Left lung (tissue), 10 donors: ENCODE measurements around the gene SSBP2. TPM values are rescaled to one million over a fixed set of nuclear protein-coding genes. Genes with fewer than 3 reads are reported as not detected.

Source experiments
- ATAC-seq: fragments of 200-7000 bp; cut with Tn5 transposase; one replicate; pipeline ENCODE4 v1.9.1; 2020; ENCODE audit warnings: moderate library complexity
- DNase-seq, 4 donors: peaks; one replicate each; pipeline ENCODE4 v3.0.0-alpha.2; 2013 to 2020
- H3K27ac ChIP-seq, 2 donors: fragments of 200-600 bp; sonication (generic) in 1 of 2; one replicate each; pipeline versions ENCODE4 v1.5.0 to v1.8.0; 2020 to 2021
- H3K27me3 ChIP-seq, 2 donors: fragments of 200-600 bp; sonication (generic) in 1 of 2; one replicate each; pipeline versions ENCODE4 v1.5.0 to v1.8.0; 2020 to 2021
- H3K36me3 ChIP-seq, 2 donors: fragments of 200-600 bp; sonication (generic) in 1 of 2; one replicate each; pipeline versions ENCODE4 v1.5.0 to v1.8.0; 2020 to 2021
- H3K4me1 ChIP-seq, 2 donors: fragments of 200-600 bp; one replicate each; pipeline ENCODE4 v1.8.0; 2021
- H3K4me3 ChIP-seq, 2 donors: fragments of 200-600 bp; sonication (generic) in 1 of 2; one replicate each; pipeline versions ENCODE4 v1.5.0 to v1.8.0; 2020 to 2021; ENCODE audit warnings: mild to moderate bottlenecking in 1 of 2
- H3K9me3 ChIP-seq, 2 donors: fragments of 200-600 bp; sonication (generic) in 1 of 2; one replicate each; pipeline versions ENCODE4 v1.5.0 to v1.8.0; 2020 to 2021
- intact Hi-C, 2 donors: fragments of 100-400 bp; cut with DNase I; formaldehyde crosslinking; loops; one replicate each; pipeline versions ENCODE4 v1.11.2 to v1.14.2; 2022
- polyA plus RNA-seq, 6 donors: library from polyadenylated mRNA; unstranded; fragments of 120-200 nt; gene quantifications; one replicate each; pipeline ENCODE4 v1.2.1, GENCODE V29; 2013; ENCODE audit not compliant: insufficient read length in 6 of 6
- total RNA-seq, 2 donors: library from RNA; stranded (reverse); fragmentation: NEBNext Ultra II Directional; extraction: Animal tissue kit (Norgen Biotek cat#: 25700); gene quantifications; one replicate each; pipeline ENCODE4 v1.2.1, GENCODE V29; 2021
- TF ChIP-seq, protein P1 (sequence below), 2 donors: fragments of 200-600 bp; sonication (generic) in 1 of 2; IDR thresholded peaks; one replicate each; pipeline versions ENCODE4 v1.5.0 to v1.8.0; 2021; ENCODE audit warnings: antibody characterized with exemption in 2 of 2
- donor health status: DM: no; HTN: yes; CAD: no.
- donor health status: DM: no; HTN: no; CAD: no.

Gene SSBP2
- total and polyA plus RNA-seq, 8 donors = 31.6 to 103 (median 74.8) TPM

DNA sequence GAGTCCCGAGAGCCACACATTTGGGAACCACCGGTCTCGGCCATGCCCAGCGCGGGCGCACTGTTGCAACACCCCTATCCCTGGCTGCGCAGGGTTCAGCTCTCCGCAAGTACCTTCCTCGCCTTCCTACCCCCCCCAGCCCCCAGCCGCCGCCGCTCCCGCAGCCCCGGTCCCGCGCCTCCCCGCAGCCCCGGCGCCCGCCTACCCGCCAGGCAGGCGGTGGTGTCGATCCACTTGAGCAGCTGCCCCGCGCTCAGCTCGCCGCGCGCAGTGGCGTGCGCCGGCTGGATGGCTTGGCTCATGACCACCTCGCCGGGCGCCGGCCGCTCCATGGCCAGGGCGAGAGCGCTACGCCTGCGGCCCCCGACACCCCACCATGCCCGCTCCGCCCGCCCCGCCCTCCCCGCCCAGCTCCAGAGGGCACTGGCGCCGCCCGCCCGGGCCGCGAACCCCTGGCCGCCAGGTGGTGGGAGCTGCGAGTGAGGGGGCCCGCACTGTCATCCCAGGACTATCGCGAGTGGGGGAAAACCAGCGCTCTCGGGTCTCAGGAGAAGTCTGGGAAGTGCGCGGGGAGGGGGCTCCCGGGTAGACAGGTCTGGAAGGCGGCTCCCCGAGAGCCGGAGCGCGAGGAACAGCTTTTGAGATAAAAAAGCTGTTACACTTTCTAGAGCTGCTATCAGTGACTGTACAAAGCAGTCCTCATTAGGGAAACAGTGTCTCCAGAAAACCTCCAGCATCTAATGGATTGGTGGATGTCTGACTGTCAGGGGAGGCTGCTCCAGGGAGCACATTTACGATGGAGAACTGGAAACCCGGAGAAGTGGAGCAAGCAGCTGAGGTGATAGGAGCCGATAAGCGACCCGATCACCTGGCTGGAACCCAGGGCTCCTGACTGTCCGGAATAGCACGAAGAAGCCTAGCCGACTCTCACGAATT, 356.8 kb downstream of the SSBP2 start, which contains the start of gene ACOT12:
ACOT12 (minus strand) TSS at position 352 of the 936 bp plus-strand sequence; CDS start at position 332, 20 bp downstream.
- H3K9me3 ChIP-seq = peaks cover 0 to 2% of the 10 kb centered on the region in 2 donors
- H3K4me3 ChIP-seq = peak within 1 kb of the TSS; percentile 25 to 30
- peaks cover 19 to 73% of the 10 kb centered on the region in 2 donors for H3K27me3 ChIP-seq
- DNase-seq (peak in 3 of 4 donors; percentile 29 to 78 (median 41)), ATAC-seq (peak; percentile 43)
- H3K36me3 ChIP-seq = no peaks in the 10 kb centered on the region
- TF ChIP-seq, protein P1, sequence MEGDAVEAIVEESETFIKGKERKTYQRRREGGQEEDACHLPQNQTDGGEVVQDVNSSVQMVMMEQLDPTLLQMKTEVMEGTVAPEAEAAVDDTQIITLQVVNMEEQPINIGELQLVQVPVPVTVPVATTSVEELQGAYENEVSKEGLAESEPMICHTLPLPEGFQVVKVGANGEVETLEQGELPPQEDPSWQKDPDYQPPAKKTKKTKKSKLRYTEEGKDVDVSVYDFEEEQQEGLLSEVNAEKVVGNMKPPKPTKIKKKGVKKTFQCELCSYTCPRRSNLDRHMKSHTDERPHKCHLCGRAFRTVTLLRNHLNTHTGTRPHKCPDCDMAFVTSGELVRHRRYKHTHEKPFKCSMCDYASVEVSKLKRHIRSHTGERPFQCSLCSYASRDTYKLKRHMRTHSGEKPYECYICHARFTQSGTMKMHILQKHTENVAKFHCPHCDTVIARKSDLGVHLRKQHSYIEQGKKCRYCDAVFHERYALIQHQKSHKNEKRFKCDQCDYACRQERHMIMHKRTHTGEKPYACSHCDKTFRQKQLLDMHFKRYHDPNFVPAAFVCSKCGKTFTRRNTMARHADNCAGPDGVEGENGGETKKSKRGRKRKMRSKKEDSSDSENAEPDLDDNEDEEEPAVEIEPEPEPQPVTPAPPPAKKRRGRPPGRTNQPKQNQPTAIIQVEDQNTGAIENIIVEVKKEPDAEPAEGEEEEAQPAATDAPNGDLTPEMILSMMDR (IDR thresholded peaks at IDR 0.05) = no peak
- peaks cover 0 to 11% of the 10 kb centered on the region in 2 donors for H3K4me1 ChIP-seq
- intact Hi-C loops = no loop called here
- no peak within 1 kb of the TSS for H3K27ac ChIP-seq

DNA sequence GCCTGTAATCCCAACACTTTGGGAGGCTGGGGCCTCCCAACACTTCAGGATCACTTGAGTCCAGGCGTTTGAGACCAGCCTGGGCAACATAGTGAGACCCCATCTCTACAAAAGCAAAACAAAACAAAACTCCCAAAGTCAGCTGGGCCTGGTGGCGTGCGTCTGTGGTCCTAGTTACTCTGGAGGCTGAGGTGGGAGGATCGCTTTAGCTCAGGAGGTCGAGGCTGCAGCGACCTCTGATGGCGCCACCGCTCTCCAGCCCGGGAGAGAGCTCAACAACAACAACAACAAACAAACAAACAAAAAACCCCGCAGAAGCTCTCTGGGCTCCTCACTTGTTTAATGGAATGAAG, 357.5 kb downstream of the SSBP2 start:
- Histone ChIP-seq H3K27ac (no peak overlapping the region), H3K27me3 (peaks cover 19 to 73% of the 10 kb centered on the region in 2 donors), H3K9me3 (peaks cover 0 to 2% of the 10 kb centered on the region in 2 donors), H3K36me3 (no peaks in the 10 kb centered on the region), H3K4me1 (peaks cover 0 to 11% of the 10 kb centered on the region in 2 donors), H3K4me3 (peak overlapping the region in 1 of 2 donors; percentile 30)
- DNase-seq (no peak), ATAC-seq (no peak)
- TF ChIP-seq, protein P1 (IDR thresholded peaks at IDR 0.05) = no peak
- intact Hi-C loops = no loop called here

DNA sequence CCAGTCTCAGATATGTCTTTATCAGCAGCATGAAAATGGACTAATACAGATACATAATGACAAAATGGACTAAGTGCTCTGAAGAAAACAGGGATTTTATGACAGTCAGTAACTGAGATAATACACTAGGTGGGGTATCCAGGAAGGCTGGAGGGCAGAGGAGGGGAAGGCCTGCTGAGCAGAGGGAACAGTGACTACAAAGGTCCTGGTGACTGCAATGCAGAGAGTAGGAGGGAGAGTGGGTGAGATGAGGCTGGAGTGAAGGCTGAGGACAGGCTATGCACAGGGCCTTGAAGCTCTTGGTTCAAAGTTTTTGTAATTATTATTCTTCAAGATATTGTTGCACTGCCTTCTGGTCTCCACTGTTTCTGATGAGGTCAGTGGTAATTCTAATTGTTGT, 361.9 kb downstream of the SSBP2 start:
- H3K36me3 ChIP-seq = no peaks in the 10 kb centered on the region
- peaks cover 13 to 43% of the 10 kb centered on the region in 2 donors for H3K27me3 ChIP-seq
- H3K4me1 ChIP-seq = peaks cover 0 to 7% of the 10 kb centered on the region in 2 donors
- no peak overlapping the region for H3K27ac ChIP-seq
- intact Hi-C loops = no loop called here
- DNase-seq = no peak
- H3K9me3 ChIP-seq = no peaks in the 10 kb centered on the region
- H3K4me3 ChIP-seq = no peak overlapping the region
- no peak for ATAC-seq
- TF ChIP-seq, protein P1 (IDR thresholded peaks at IDR 0.05) = no peak

DNA sequence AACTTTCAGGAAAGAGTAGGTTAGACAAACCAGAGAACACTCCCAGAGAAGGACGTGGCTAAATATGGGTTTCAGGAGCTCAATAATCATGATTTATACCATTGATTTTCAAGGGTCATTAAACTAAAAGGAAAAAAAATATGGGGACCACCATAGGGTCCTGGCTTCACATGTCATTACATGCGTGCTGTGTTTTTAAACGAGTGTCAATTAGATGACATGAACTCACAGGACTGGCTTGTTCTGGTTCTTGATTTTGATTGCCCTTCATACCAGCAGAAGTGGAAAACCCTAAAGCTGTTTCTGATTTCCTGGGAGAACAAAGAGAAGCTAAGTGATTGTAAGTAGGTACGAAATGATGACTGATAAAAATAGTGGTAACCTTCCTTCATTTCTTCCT, 362.7 kb downstream of the SSBP2 start:
- DNase-seq = no peak
- peaks cover 9 to 34% of the 10 kb centered on the region in 2 donors for H3K27me3 ChIP-seq
- TF ChIP-seq, protein P1 (IDR thresholded peaks at IDR 0.05) = no peak
- no peaks in the 10 kb centered on the region for H3K9me3 ChIP-seq
- no peak overlapping the region for H3K4me3 ChIP-seq
- no peak for ATAC-seq
- H3K36me3 ChIP-seq = no peaks in the 10 kb centered on the region
- intact Hi-C loops = no loop called here
- no peak overlapping the region for H3K27ac ChIP-seq
- H3K4me1 ChIP-seq = no peaks in the 10 kb centered on the region

DNA sequence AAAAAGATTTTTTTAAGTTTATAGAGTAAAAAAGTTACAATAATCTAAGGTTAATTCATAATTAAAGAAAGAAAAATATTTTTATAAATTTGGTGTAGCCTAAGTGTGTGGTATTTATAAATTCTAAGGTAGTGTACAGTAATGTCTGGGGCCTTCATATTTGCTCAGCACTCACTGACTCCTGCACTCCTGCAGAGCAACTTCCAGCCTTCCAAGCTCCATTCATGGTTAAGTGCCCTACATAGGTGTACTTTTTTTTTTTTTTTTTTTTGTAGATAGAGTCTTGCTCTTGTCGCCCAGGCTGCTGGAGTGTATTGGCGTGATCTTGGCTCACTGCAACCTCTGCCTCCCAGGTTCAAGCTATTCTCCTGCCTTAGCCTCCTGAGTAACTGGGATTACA, 367.0 kb downstream of the SSBP2 start:
- DNase-seq = peak in 1 of 4 donors; percentile 35

More for the DNA sequence above, 367.0 kb downstream of the SSBP2 start:
- intact Hi-C loops = no loop called here
- Histone ChIP-seq H3K4me3 (no peak overlapping the region), H3K4me1 (no peaks in the 10 kb centered on the region), H3K27me3 (no peaks in the 10 kb centered on the region), H3K36me3 (no peaks in the 10 kb centered on the region), H3K9me3 (no peaks in the 10 kb centered on the region), H3K27ac (no peak overlapping the region)
- peak; percentile 79 for ATAC-seq
- TF ChIP-seq, protein P1 (IDR thresholded peaks at IDR 0.05) = no peak
